ENCODE data around the gene GALK2.

The GALK2 gene

DNA sequence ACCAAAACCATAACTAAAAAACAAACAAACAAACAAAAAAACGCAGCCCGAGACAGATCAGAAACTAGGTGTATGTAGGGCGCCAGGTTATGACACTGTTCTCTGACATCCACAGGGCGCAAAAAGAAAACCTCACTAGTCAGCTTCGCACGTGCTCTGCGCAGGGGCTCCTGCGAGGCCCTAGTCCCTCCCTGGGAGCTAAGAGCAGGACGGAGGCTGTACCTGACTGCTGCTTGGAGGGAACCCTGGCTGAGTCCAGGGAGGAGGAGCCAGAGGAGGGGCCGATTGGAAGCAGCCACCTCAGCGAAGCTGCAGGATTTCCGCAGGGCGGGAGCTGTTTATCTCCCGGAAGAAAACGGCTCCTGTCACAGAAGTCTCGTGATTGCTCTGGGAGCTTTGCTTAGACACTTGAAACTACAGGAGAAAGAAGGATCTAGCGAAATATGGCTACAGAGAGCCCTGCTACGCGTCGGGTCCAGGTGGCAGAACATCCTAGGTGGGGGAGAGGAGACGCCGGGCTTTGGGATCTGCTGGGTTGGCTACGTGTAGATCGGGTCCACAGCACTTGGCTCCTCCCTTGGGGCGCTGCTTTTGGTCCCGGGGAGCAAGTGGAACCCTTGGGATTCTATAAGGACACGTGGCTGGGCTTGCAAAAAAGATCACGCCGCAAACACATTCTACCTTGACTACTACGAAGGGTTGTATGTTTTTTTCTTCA is at the start of gene GALK2:
Gene GALK2, plus strand, starts transcription at position 368 of the 718 bp plus-strand sequence. Its CDS starts 76 bp downstream, at position 444.
- peak; percentile 90 for DNase-seq (ENCODE audit: low read depth, low spot score)

DNA sequence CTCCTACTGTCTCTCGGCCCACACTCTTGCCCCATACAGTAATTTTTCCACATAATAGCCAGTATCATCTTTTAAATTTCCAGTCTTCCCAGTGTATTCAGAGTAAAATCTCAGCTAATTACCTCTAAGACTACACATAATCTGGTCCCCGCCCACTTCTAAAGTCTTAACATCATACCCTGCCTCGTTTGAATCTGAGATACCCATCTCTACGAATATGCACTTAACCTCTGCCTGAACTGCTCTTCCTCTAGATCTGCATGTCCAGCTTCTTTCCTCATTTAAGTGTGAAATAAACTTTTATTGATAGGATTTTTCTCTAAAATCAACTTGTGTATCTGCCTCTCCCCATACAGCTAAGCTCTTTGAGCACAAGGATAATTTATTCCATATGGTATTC is 49.2 kb upstream of the GALK2 start:
- DNase-seq (ENCODE audit: low read depth, low spot score): no peak

DNA sequence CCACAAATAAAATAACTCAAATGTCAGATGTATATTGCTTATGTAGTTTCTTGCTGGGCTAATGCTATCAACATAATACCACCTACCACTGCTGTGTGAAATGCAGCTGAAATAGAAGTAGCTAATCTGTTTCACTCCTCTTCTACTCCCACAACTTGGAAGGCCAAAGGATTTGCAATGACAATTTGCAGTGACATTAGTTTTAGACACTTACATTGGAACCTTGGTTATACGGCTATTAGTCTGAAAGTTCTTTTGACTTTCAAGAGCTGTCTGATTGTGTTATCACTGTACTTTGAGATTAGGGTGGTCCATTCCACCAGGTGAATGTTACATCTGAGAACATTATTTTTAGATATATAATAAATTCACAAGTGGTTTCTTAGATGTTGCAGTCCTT is 48.1 kb upstream of the GALK2 start:
- DNase-seq (ENCODE audit: low read depth, low spot score): no peak

DNA sequence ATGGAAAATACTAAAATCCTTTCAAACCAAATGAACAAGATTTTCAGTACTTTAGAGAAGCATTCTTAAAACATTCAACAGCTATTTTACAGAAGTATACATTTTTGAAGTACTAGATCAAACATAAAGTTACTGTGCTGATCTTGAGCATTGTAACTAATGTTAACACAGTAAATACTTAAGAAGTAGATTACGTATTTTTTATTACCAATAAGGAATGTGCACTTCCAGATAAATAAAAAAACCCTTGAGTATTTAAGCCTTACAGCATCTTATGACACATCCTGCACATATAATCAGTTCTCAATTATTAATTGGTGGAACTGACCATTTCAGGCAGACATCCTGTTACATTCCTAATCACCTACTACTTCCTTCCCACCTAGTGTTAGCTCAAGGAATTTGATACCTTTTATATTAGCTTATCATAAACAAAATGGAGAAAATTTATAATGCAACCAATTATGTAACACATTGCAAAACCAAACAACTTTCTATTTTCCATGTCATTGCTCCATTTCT is 47.4 kb upstream of the GALK2 start:
- no peak for DNase-seq (ENCODE audit: low read depth, low spot score)

DNA sequence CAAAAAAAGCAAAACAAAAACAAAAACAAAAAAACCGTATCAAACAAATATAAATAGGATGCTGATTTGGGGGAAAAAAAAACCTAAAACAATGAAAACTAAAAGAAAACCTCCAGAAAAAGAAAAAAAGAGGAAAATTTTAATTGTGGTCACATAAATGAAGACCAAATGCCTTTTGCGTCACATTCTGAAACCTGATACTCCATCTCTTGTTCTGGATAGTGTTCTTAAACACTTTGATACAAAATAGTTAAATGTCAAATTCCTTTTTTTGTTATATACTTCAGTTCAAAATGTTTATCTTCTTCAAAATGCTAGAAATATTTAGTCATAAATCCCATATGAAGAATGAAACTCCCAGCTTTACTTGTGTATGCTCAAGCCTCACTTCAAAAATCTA is 45.7 kb upstream of the GALK2 start:
- no peak for DNase-seq (ENCODE audit: low read depth, low spot score)

DNA sequence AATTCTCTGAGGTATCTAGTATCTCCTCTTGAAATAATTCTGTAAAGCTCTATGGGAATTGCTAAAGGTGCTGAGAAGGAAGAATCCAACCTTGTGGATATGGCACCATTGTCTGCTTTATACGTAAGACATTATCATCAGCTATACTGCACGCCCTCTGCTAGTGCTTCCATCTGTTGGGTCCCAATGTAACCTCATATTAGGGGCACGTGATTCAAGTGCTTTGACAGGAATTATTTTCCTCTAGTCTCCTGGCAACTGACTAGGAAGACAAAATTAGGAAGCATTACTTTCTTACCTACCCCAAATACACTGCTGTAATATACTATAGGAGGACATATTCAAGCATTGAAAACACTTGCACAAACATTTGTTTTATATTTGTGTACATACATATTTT is 38.6 kb upstream of the GALK2 start:
- no peak for DNase-seq (ENCODE audit: low read depth, low spot score)

DNA sequence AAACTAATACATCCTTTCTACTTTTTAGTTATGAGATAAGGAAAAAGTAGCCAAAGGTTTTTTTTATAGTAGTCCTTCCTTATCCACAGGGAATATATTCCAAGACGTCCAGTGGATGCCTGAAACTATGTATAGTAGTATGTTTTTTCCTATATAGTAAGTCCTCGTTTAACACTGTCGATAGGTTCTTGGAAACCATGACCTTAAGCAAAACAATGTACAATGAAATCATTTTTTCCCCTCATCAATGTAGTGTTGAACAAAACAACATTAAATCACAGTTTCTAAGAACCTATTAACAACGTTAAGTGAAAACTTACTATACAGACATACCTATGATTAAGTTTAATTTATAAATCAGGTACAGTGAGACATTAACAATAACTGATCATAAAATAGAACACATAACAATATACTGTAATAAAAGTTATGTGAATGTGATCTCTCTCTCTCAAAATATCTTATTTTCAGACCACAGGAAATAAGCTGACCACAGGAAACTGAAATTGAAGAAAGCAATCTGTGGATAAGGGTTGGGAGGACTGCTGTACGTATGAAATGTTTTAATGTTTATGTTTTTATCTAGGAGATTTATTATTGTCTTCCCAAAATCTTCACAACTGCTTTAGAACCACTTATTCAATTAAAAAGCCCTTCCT is 35.2 kb upstream of the GALK2 start:
- DNase-seq (ENCODE audit: low read depth, low spot score): peak; percentile 5

DNA sequence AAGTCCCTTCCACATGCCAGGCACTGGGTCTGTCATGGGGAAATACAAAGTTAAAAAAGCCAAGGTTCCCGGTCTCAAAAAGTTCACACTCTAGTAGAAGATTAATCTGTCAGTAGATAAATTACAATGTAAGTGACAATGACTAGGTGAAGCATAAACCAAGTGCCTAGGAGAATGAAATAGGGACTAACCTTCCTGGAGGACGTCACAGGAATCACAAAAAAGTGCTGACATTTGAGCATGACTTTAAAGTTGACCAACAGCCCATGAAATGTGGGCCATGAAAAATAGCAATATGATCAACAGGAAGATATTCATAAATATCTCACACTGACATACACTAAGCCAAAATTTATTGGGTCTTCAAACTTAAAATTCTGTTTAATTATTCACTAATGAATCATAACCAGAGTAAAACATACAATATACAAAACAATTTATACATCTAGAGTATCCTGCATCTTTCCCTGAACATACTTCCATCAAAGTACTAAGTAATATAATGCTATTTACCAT is 34.6 kb upstream of the GALK2 start:
- peak; percentile 6 for DNase-seq (ENCODE audit: low read depth, low spot score)

DNA sequence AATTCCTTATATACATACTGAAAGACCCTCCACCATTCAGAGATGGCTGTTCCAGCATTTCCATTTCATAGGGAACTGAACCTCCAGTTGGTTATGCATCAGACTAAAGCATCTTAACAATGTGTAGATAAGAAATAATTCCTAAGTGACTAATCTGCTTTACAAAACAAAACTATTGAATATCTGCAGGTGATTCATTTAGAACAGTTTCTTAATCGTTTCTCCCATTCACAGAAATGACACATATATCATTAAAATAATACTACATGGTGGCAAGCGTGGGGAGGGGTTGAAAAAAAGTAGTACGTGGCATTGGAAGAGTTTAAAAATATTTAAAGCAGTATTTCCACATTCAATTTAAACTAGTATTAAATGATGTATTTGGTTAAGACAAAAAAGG is 34.1 kb upstream of the GALK2 start:
- DNase-seq (ENCODE audit: low read depth, low spot score): peak; percentile 70

DNA sequence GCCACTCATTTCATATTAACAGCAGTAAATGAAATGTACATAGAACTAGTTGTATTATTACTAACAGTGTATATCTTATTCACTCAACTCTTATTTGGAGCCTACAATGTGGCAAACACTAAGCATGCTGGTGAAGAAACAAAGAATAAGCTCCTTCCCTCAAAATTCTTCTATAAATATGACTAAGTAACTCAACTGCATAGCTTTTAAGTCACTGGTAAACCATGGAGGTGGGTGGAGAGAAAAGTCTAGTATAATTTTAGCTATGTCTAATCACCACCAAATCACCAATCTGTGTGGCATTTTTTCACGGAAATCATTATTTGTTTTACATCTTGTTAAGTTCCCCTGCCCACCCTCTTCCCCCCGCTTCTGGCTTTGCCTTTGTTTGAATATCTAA is 32.2 kb upstream of the GALK2 start:
- peak; percentile 29 for DNase-seq (ENCODE audit: low read depth, low spot score)

DNA sequence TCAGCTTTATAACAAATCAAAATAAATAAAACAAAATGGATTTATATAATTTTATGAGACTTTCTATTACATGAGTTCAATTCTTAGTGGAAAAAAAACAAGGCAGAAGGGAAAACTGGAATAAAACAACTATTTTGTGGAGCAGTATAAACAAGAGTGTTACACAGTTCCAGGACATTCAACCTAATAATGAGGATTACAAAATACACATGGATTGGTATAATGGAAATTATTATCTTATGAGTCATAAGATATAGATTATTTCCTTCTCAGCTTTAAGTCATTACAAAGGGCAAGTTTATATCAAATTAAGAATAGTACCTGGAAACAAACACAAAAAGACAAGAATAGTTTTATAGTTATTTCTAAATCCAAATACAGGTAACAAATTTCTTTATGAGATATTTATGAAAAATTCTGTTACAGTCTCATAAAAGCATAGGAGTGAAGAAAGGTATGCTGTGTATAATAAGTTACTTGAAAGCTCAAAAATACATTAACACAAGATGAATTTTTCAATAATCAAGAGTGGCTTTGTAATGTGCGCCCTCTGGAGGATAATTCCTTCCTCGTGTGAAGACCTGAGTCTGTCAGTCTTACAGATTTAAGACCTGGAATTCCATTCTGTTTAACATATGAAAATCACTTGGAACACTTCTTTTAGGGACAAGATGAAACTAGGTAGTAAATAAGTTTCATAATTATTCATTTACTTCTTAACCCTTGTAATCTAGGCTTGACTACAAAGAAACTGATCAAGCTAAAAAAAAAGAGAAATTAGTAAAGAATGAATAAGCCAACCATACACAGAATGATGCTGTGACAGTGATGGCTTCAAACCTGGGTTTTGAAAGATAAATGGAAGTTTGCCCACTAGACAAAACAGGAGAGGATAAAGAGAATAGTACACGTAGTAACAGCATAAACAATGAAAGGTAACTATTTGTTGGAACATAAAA is 24.1 kb upstream of the GALK2 start:
- DNase-seq (ENCODE audit: low read depth, low spot score): peak; percentile 75

DNA sequence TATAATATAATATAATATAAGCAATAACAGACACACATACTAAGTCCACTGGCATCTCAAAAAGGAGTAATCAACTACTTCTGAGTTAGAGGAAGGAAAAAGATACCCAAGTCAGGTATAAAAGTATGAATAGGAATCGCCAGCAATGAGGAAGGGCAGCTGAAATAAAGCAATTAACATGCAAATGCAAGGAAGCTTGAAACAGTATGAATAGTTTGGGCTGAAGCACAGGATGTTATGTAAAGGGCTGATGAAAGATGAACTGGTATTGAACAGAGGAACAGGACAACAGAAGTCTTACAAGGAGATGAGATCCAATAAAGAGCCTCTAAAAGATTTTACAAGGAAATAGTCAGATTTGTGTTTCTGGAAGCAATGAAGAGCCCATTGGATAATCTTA is 21.7 kb upstream of the GALK2 start:
- DNase-seq (ENCODE audit: low read depth, low spot score): no peak

DNA sequence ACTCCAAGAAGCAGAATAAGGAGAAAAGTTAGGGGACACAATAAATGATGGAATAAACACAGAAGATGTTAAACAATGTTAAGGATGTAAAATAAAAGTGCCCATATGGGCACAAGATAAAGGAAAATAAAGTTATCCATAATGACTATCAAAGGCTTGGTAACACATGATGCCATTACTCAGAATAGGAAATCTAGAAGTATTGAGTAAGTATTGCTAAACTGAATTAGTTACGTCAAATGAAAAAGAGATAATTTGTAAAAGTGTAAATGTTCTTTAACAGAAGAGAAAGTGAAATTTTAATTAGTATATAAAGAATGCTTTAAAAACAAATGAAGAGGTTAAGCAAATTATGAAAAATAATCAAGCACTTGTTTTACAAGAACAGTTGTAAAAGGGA is 21.3 kb upstream of the GALK2 start:
- no peak for DNase-seq (ENCODE audit: low read depth, low spot score)

DNA sequence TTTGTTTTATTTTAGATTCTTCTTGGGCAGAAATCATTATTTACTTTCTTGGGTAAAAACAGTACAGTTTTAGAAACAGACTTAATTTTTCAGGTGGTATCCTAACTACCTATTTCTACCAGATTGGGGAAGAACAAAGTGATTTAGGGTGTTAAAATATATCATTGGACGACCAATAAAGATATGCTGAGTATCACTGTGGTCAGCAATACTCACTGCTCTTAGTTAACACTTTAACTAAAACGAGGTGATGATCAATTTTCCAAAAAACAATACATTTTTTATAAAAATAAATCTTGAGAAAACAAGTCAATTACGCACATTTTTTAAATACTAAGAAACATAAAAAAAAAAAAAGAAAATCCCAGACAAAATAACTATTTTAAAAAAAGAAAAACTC is 18.2 kb upstream of the GALK2 start:
- no peak for DNase-seq (ENCODE audit: low read depth, low spot score)

DNA sequence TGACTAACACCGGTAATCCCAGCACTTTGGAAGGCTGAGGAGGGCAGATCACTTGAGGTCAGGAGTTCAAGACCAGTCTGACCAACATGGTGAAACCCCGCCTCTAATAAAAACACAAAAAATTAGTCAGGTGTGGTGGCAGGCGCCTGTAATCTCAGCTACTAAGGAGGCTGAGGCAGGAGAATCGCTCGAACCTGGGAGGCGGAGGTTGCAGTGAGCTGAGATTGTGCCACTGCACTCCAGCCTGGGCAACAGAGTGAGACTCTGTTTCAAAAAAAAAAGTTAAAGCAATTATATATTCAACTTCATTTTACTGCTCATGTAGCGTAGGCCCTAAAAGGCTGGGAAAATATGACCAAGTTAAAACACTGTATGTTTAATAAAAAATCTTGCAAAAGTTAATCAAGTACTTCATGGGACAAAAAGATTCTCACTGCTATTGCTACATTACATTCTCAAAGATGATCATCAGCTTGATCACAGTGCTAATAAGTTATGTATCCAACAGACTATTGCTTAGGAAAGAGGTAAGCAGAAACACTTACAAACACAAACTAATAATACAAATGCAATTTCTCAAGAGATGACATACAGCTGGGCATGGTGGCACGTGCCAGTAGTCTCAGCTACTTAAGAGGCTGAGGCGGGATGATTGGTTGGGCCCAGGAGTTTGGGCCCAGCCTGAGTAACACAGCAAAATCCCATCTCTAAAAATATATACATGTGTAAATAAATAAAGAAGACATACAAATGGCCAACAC is 17.3 kb upstream of the GALK2 start:
- DNase-seq (ENCODE audit: low read depth, low spot score): no peak

DNA sequence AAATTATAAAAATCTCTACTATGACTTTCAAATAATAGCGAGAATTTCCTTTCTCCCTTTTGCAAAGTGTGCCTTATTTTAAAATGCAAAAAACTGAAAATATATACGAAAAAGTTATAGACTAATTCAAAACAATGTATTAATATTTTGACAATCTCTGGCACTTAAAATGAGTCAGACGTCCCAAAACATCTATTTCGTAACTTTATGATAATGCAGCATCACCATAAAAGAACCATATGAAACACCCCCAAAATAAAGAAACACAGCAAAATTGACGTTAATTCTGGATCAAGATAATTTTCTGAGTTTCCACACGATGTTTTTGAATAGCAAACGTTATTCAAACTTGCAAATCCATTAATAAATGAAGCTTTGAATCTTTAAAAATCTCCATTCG is 15.7 kb upstream of the GALK2 start:
- no peak for DNase-seq (ENCODE audit: low read depth, low spot score)

DNA sequence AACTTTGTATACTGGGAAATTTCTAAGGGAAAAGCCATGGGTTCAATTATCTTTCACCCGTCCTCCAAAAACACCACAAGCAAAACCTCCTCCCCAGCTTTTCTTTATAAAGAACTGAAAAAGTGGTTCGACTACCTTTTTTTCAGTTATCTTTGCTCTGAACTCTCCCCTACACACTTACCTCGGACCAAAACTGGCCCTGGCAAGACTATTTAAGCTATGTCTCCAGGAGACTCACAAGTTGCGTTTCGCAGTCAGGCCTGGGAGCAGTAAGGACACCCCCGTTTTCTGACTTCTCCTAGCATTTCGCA is 15.3 kb upstream of the GALK2 start:
- no peak for DNase-seq (ENCODE audit: low read depth, low spot score)

DNA sequence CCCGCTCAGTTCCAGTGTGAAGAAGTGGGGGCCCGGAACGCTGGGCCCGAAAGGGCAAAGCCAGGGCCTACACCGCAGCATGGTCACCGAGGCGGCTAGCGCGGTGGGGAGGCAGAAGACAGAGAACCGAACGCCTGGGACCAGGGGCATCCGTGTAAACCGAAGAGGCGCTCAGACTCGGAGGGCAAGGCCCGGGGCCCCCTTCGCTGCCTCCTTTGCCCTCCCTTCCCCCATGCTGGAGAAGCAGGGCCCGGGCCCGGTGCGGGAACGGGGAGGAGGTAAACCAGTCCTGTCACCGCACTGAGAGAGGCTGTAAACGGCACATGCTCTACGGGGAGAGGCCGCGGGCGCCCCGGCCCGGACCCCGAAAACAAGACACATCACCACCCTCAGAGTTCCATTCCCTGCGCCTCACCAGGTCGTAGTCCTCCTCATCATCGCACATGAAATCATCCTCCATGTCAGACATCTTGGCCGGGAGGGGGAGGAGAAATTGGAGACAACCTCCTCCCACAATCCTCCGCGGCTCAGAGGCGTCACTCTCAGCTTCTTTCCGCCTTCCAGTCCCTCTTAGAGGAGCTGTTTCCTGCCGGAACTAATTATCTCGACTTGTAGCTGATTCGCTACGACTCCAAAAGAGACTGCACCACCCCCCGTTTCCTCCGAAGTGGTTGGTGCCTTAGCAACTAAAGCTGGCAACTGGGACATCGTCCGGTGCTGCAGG is 14.8 kb upstream of the GALK2 start, which contains the start of gene COPS2:
Gene COPS2, minus strand, starts transcription at position 490 of the 724 bp plus-strand sequence. Its CDS starts 21 bp downstream, at position 469.
- peak; percentile 99 for DNase-seq (ENCODE audit: low read depth, low spot score)

DNA sequence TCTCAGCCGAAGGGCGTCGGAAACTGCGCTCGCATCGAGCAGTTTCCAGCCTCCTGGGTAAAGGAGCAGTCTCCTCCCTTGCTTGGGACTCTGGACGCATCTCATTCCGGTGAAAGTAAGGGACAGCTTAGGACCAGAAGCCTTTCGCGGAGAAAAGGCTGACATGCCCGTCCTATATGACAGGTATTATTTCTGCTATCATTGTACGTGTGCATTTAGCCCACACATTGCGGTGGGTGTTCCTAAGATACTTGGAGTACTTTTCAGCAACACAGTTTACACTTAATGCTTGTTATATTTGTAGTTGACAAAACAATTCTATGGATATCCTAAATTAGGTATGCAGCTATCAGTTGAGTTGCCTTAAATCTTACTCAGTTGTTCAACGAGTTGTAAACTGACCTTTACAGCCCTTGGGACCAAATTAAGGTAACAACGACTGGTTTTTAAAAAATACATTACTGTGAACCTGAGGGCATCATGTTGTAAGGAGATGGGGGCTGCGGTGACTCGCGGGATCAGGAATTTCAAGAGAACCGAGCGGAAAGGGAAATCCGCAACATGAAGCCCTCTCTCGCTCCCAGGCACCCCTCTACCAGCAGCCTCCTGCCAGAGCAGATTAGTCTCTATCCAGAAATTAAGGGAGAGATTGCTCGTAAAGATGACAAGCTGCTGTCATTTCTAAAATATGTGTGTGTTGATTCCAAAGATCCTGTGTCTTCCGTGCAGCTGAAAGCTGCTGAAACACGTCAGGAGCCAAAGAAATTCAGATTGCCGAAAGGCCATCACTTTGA is 14.0 kb upstream of the GALK2 start:
- peak; percentile 37 for DNase-seq (ENCODE audit: low read depth, low spot score)

DNA sequence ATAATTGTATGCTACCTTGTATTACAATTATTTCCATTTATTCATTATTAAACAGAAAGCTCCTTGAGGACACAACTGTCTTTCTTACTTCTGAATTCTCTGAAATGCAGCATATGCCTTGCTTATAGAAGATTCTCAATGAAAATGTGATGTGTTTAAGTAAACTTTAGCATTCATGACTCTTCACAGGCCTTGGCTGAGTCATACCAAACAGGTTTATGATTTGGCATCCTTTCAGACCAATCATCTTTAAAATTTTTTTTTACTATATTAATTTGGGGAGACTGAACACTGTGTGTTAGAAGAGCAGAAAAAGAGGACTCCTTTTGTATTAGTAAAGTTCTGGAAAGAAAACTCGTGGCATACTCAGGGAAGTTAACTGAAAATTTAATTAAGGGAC is 6.4 kb upstream of the GALK2 start:
- no peak for DNase-seq (ENCODE audit: low read depth, low spot score)
